HepG2 (cell line): Measurements from ENCODE around the gene SMIM8. TPM values are rescaled to one million over a fixed set of nuclear protein-coding genes. Genes with fewer than 3 reads are reported as not detected.

ENCODE experiments used
- ATAC-seq: fragments of 200-7000 bp; cut with Tn5 transposase; 3 replicates; pipeline ENCODE4 v1.9.1; 2020; ENCODE audit warnings: mild to moderate bottlenecking, moderate library complexity
- BruUV-seq: library from RNA; stranded (reverse); fragments of 400-500 nt; replicated peaks from 2 replicates; lab custom pipeline; 2021; lab: Mats Ljungman, UMichigan
- CTCF ChIA-PET: fragments of 300-600 bp; formaldehyde crosslinking; extraction: SDS; loops from one replicate; lab custom pipeline; 2021; ENCODE audit warnings: low total read pairs, inconsistent platforms, low intra/inter-chr PET ratio; lab: Yijun Ruan, JAX
- POLR2A ChIA-PET: fragments of 350-600 bp; sonication (Branson Sonifier 250); formaldehyde crosslinking; loops from one replicate; lab custom pipeline; 2020; ENCODE audit warnings: antibody characterized with exemption, inconsistent platforms; lab: Yijun Ruan, JAX
- DNase-seq: peaks from one replicate; pipeline ENCODE4 v3.0.0-alpha.2; 2015; ENCODE audit warnings: low spot score
- FAIRE-seq: peaks from 3 replicates; lab custom pipeline; 2011; peaks lifted over from hg19 to GRCh38; lab: Jason Lieb, UNC
- H2AFZ ChIP-seq: one replicate; pipeline ENCODE4 v1.6.1; 2011; ENCODE audit warnings: low read length, inconsistent platforms
- H3K27ac ChIP-seq: fragments of 300-600 bp; 3 replicates; pipeline ENCODE4 v1.8.0; 2011; ENCODE audit warnings: mixed run types, mild to moderate bottlenecking, mixed read lengths, low read length, inconsistent platforms; ENCODE audit not compliant: insufficient read depth; ENCODE audit errors: extremely low read length
- H3K27me3 ChIP-seq, 2 experiments: fragments of 200-600 bp in 1 of 2; 2 replicates in 1 of 2; 3 replicates in 1 of 2; pipeline versions ENCODE4 v1.6.0 to v1.8.0; 2011; ENCODE audit warnings: low read length in 2 of 2, mild to moderate bottlenecking in 2 of 2, moderate library complexity in 2 of 2, inconsistent platforms in 1 of 2; ENCODE audit not compliant: insufficient read depth in 2 of 2, control insufficient read depth in 1 of 2
- H3K36me3 ChIP-seq, 2 experiments: fragments of 200-600 bp in 1 of 2; replicated peaks in 1 of 2; 2 replicates in 1 of 2; 3 replicates in 1 of 2; pipeline versions ENCODE4 v1.5.1 to v1.8.0; 2011; ENCODE audit warnings: low read length in 2 of 2, inconsistent platforms in 1 of 2; ENCODE audit not compliant: insufficient read depth in 2 of 2, control insufficient read depth in 1 of 2
- H3K4me1 ChIP-seq: 2 replicates; pipeline ENCODE4 v1.5.1; 2012; ENCODE audit warnings: low read length, inconsistent platforms; ENCODE audit not compliant: insufficient read depth
- H3K4me2 ChIP-seq: 2 replicates; pipeline ENCODE4 v1.6.0; 2011; ENCODE audit warnings: low read depth, low read length, inconsistent platforms
- H3K4me3 ChIP-seq, 3 experiments: fragments of 200-600 bp in 1 of 3; sonication (generic), shearing (Covaris generic) in 1 of 3; replicated peaks in 1 of 3; 2 replicates each; pipeline ENCODE4 v1.5.1; 2011 to 2016; ENCODE audit warnings: low read length in 3 of 3, inconsistent platforms in 2 of 3, low read depth in 2 of 3, mild to moderate bottlenecking in 2 of 3, control low read depth in 1 of 3, mixed read lengths in 1 of 3; ENCODE audit not compliant: insufficient read depth in 1 of 3
- H3K79me2 ChIP-seq: one replicate; pipeline ENCODE4 v1.6.1; 2011; ENCODE audit warnings: low read length, inconsistent platforms; ENCODE audit not compliant: insufficient read depth
- H3K9ac ChIP-seq: 2 replicates; pipeline ENCODE4 v1.6.0; 2011; ENCODE audit warnings: mild to moderate bottlenecking, low read depth, low read length, inconsistent platforms; ENCODE audit not compliant: insufficient read depth
- H3K9me3 ChIP-seq: 2 replicates; pipeline ENCODE4 v1.5.1; 2012; ENCODE audit warnings: mild to moderate bottlenecking, low read length
- H4K20me1 ChIP-seq: 2 replicates; pipeline ENCODE4 v1.6.0; 2011; ENCODE audit warnings: inconsistent platforms, mild to moderate bottlenecking, low read length, moderate library complexity; ENCODE audit not compliant: insufficient read depth
- CEBPG ChIP-seq: IDR thresholded peaks from 2 replicates; pipeline ENCODE4 v1.6.1; 2016
- DR1 ChIP-seq: sonication (generic); formaldehyde crosslinking; IDR thresholded peaks from 2 replicates; pipeline ENCODE4 v1.8.0; 2021; ENCODE audit warnings: mild to moderate bottlenecking, missing genetic modification reagents, inconsistent platforms
- HNRNPL ChIP-seq: fragments of 200-400 bp; formaldehyde crosslinking; IDR thresholded peaks from 2 replicates; pipeline ENCODE4 v1.6.1; 2017; ENCODE audit warnings: mild to moderate bottlenecking, low read depth, low read length
- MED1 ChIP-seq: sonication (generic); formaldehyde crosslinking; IDR thresholded peaks from 2 replicates; pipeline ENCODE4 v1.4.0; 2020; ENCODE audit warnings: missing genetic modification reagents
- PRPF4 ChIP-seq: fragments of 200-400 bp; formaldehyde crosslinking; IDR thresholded peaks from 2 replicates; pipeline ENCODE4 v1.6.1; 2016; ENCODE audit warnings: low read length, low read depth; ENCODE audit not compliant: poor library complexity, severe bottlenecking
- ZBTB20 ChIP-seq: sonication (generic); formaldehyde crosslinking; IDR thresholded peaks from 2 replicates; pipeline ENCODE4 v1.8.1; 2023; ENCODE audit warnings: missing genetic modification reagents, low read depth, mild to moderate bottlenecking, borderline replicate concordance
- ZC3H13 ChIP-seq: sonication (generic); formaldehyde crosslinking; IDR thresholded peaks from 2 replicates; pipeline ENCODE4 v1.8.1; 2023; ENCODE audit warnings: mild to moderate bottlenecking, missing genetic modification reagents, moderate library complexity
- ZNF292 ChIP-seq: sonication (generic); formaldehyde crosslinking; IDR thresholded peaks from 2 replicates; pipeline ENCODE4 v1.8.1; 2022; ENCODE audit warnings: mild to moderate bottlenecking, low read depth, missing genetic modification reagents, borderline replicate concordance
- ZNF496 ChIP-seq: sonication (generic); formaldehyde crosslinking; IDR thresholded peaks from 2 replicates; pipeline ENCODE4 v1.8.1; 2023; ENCODE audit warnings: mild to moderate bottlenecking, moderate library complexity, missing genetic modification reagents; ENCODE audit not compliant: insufficient replicate concordance
- ZNF782 ChIP-seq: sonication (generic); formaldehyde crosslinking; IDR thresholded peaks from 2 replicates; pipeline ENCODE4 v1.4.0; 2020; ENCODE audit warnings: missing genetic modification reagents, mild to moderate bottlenecking, borderline replicate concordance
- WGBS: methylation state at CpG from one replicate; pipeline ENCODE4 v1.1.6; 2017; ENCODE audit warnings: low lambda C conversion rate; 5-methylcytosine and 5-hydroxymethylcytosine counted together
- in situ Hi-C: cut with HindIII; loops from 2 replicates; pipeline ENCODE4 v1.10.0; 2017; ENCODE audit warnings: low pct_unique_long_range_greater_than_20kb; ENCODE audit not compliant: extremely low pct_ligation_motif_present
- intact Hi-C: fragments of 100-400 bp; cut with micrococcal nuclease; formaldehyde crosslinking; loops from one replicate; pipeline ENCODE4 v1.10.0; 2022; ENCODE audit not compliant: unreplicated experiment
- polyA plus RNA-seq, 8 experiments: library from polyadenylated mRNA; depleted of rRNA in 3 of 8; stranded (reverse) in 7 of 8; unstranded in 1 of 8; fragments of >200 nt; fragmentation: Illumina TruSeq in 4 of 8; extraction: Trizol in 4 of 8; gene quantifications; 2 replicates each; pipeline versions ENCODE4 v1.2.1 to v1.2.3, GENCODE V29; 2011 to 2016; ENCODE audit warnings: low read depth in 4 of 8, missing spikeins in 1 of 8, mixed read lengths in 1 of 8; ENCODE audit not compliant: insufficient read depth in 1 of 8
- total RNA-seq, 5 experiments: library from RNA; depleted of rRNA; stranded (reverse); fragments of >200 nt; fragmentation: Illumina TruSeq; extraction: Trizol; gene quantifications; 2 replicates each; pipeline ENCODE4 v1.2.3, GENCODE V29; 2016; ENCODE audit warnings: low read depth in 1 of 5

The SMIM8 gene
- total and polyA plus RNA-seq, 2 of the 13 experiments (the other 11 are each of a cell fraction or from before 2014, with no cell fraction given): 4.8 to 10.0 TPM

DNA sequence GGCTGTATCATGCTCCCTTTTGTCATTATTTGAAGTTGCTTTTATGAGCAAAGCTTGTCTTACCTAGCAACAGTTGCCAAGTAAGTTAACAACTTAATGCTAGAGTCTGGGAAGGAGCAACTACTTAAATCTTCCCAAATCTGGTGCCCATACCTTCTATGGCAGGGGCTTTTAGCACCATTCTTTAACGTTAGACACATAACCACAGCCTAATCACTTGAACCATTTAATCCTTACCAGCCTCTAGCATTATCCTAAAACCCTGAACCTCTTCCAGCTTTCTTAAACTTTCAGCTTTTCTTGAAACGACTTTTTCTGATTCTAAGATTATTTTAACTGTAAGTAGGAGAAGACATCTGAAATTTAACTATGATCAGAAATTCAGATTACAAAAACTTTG is 22.3 kb downstream of the SMIM8 start, which contains the start of gene C6orf163:
C6orf163 (plus strand) TSS at position 83 of the 400 bp plus-strand sequence; CDS start at position 370, 287 bp downstream.
- no peaks in the 10 kb centered on the region for H3K9me3 ChIP-seq
- DNase-seq (no peak), FAIRE-seq (no peak), ATAC-seq (no peak)
- ChIA-PET CTCF (no interaction called here), POLR2A (no interaction called here)
- no TSS peak for BruUV-seq
- H3K4me1 ChIP-seq: peaks cover 36% of the 10 kb centered on the region
- 72% methylated on average over 2 of the region's 2 CpGs for WGBS
- no peak within 1 kb of the TSS for H3K4me2 ChIP-seq
- TF ChIP-seq ZNF782 (CRISPR knock-in tag): no peak
- no peak for TF ChIP-seq ZC3H13 (CRISPR knock-in tag)
- H3K27me3 ChIP-seq: no peaks in the 10 kb centered on the region
- no peak within 1 kb of the TSS for H3K27ac ChIP-seq
- no peak within 1 kb of the TSS for H3K4me3 ChIP-seq
- H4K20me1 ChIP-seq: no peaks in the 10 kb centered on the region
- H3K9ac ChIP-seq: no peak within 1 kb of the TSS
- in situ Hi-C loops (no loop called here), intact Hi-C loops (no loop called here)
- no peaks in the 10 kb centered on the region for H3K36me3 ChIP-seq
- no peak within 1 kb of the TSS for H2AFZ ChIP-seq
- no peaks in the 10 kb centered on the region for H3K79me2 ChIP-seq

GRCh38 chr6:87346700-87347099 is 24.3 kb downstream of the SMIM8 start:
- intact Hi-C loops: no loop called here
- H3K27me3 ChIP-seq: no peaks in the 10 kb centered on the region
- H3K9me3 ChIP-seq: no peaks in the 10 kb centered on the region
- ATAC-seq (no peak), FAIRE-seq (no peak), DNase-seq (no peak)
- H3K9ac ChIP-seq: no peak overlapping the region
- H2AFZ ChIP-seq: no peak overlapping the region
- H3K79me2 ChIP-seq: no peaks in the 10 kb centered on the region
- TF ChIP-seq MED1 (CRISPR knock-in tag): no peak
- no peak for TF ChIP-seq DR1
- TF ChIP-seq ZBTB20 (CRISPR knock-in tag): no peak
- no peak for TF ChIP-seq PRPF4
- no peak for TF ChIP-seq ZNF496
- no peak for TF ChIP-seq CEBPG (CRISPR knock-in tag)
- no peak for TF ChIP-seq HNRNPL
- no peak for TF ChIP-seq ZNF292 (CRISPR knock-in tag)
- CTCF ChIA-PET: no interaction called here
- no TSS peak for BruUV-seq
- POLR2A ChIA-PET: interaction anchor here (0.6 kb wide), 1 partner anchor 312 kb away, joined by 3 read pairs; no protein-coding TSS in a partner anchor
- H3K27ac ChIP-seq: no peak overlapping the region
- WGBS: 64% methylated on average over 3 of the region's 3 CpGs
- H3K4me3 ChIP-seq: no peak overlapping the region
- H3K4me1 ChIP-seq: peaks cover 27% of the 10 kb centered on the region
- in situ Hi-C loops: no loop called here
- H3K36me3 ChIP-seq: no peaks in the 10 kb centered on the region
- H4K20me1 ChIP-seq: no peaks in the 10 kb centered on the region
- no peak overlapping the region for H3K4me2 ChIP-seq
